Upper lobe of left lung (tissue), 4 donors: ENCODE results near the gene METTL17.
"Not testable (repeated sequence)": the region's sequence is repeated elsewhere in the genome, so short reads cannot be mapped to it uniquely, and the experiment has no call there.

ENCODE experiments used
- CTCF ChIP-seq, 6 experiments: fragments of 450-650 bp in 4 of 6; fragments of 200-600 bp in 2 of 6; sonication (generic) in 2 of 6; IDR thresholded peaks; one replicate each; pipeline ENCODE4 v1.5.1; 2016 to 2019; ENCODE audit warnings: antibody characterized with exemption in 6 of 6
- POLR2A ChIP-seq, 4 donors: fragments of 450-650 bp; IDR thresholded peaks; one replicate each; pipeline ENCODE4 v1.5.1; 2016 to 2017; ENCODE audit warnings: antibody characterized with exemption in 4 of 4, mild to moderate bottlenecking in 2 of 4

DNA sequence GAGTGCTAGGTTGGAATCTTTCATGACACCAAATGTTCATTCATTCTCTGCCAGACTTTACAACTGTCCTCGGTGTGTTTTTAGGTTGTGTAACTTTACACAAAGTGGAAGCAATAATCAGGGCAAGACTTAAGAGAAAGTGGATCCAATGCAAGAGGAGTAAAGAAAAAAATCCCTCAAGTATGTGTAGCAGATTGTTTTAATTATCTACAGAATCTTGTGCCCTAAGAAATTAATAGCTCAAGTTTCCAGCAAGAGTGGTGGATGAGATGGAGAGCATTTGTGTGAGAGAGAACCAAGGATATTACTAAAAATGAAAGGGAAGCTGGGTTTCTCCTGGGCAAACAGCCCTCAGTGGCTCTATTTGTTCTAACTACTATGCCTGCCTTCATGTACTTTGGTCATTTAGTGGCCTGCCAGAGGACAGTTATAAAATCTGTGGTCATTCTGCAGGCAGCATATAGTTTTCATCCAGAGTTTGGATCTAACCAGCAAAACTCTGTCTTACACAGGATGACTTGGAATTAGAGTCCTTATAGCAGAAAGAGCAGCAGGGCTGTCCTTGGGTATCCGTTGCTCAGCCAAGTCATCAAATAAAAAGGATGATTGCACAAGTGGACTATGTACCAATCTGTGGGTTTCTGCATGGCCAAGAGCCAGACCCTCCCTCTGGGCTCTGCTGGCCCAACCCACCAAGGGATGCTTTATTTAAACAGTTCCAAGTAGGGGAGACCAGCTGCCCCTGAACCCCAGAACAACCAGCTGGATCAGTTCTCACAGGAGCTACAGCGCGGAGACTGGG lies 34.8 kb upstream of the METTL17 start, which contains the start of gene RNASE2:
- not testable (repeated sequence) for TF ChIP-seq POLR2A, CTCF (IDR thresholded peaks at IDR 0.05)
